Nephron progenitor cell (in vitro differentiated cells): ENCODE results near the gene HSFX3.
A peak's percentile ranks its signal among the peaks of the same experiment; 100 is the strongest.
"Not testable (repeated sequence)": the region's sequence is repeated elsewhere in the genome, so short reads cannot be mapped to it uniquely, and the experiment has no call there.

Experiments used
- DNase-seq: peaks from one replicate; pipeline ENCODE4 v3.0.0; 2021
- H3K27ac Mint-ChIP-seq: 2 replicates; pipeline ENCODE4 v1.8.0; 2021; ENCODE audit warnings: mild to moderate bottlenecking, moderate library complexity, mixed read lengths
- H3K27me3 Mint-ChIP-seq: 2 replicates; pipeline ENCODE4 v1.8.0; 2021; ENCODE audit warnings: mild to moderate bottlenecking, low read depth, mixed read lengths; ENCODE audit not compliant: poor library complexity
- H3K36me3 Mint-ChIP-seq: 2 replicates; pipeline ENCODE4 v1.8.0; 2021; ENCODE audit warnings: low read depth, mixed read lengths
- H3K4me1 Mint-ChIP-seq: 2 replicates; pipeline ENCODE4 v1.8.0; 2021; ENCODE audit warnings: mixed read lengths
- H3K4me3 Mint-ChIP-seq: 2 replicates; pipeline ENCODE4 v1.8.0; 2021; ENCODE audit warnings: mild to moderate bottlenecking, moderate library complexity, mixed read lengths
- H3K9me3 Mint-ChIP-seq: 2 replicates; pipeline ENCODE4 v1.8.0; 2021; ENCODE audit warnings: mild to moderate bottlenecking, moderate library complexity, mixed read lengths
- TF ChIP-seq, protein P1 (sequence below): fragments of 200-600 bp; sonication (generic); IDR thresholded peaks from 2 replicates; pipeline ENCODE4 v1.5.0; 2021; ENCODE audit warnings: antibody characterized with exemption

Gene HSFX3

DNA sequence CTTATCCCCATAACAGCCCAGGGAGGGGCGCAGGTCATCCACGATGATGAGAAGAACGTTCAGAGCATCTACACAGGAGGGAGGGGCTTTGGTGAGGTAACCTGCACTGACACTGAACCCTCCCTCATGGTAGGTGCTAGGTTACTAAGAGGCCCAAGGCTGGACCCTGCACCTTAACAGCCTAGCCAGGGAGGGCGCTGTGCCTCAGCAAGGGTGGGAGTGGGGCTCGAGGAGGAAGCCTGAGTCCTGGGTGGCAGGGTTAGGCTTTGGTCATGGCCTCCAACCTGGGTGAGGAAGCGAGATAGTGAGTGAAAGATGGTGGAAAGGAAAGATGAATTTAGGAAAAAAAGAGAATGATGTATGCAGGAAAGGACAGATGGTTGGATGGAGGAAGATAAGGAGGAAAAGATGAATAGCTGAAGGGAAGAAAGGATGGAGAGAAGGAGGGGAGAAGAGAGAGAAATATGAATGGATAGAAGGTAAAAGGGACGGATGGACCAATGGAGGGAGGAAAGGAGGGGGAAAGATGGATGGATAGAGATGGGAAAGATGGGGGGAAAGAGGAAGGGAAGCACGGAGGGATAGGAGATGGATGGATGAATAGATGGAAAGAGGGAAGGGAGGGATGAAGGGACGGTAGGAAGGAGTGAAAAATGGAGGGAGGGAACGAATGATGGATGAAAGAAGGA, 45.4 kb downstream of the HSFX3 start:
- peaks cover 12% of the 10 kb centered on the region for H3K27me3 Mint-ChIP-seq
- peaks cover 40% of the 10 kb centered on the region for H3K9me3 Mint-ChIP-seq
- peak overlapping the region; percentile 93 for H3K27ac Mint-ChIP-seq
- peaks cover 24% of the 10 kb centered on the region for H3K4me1 Mint-ChIP-seq
- TF ChIP-seq, protein P1, sequence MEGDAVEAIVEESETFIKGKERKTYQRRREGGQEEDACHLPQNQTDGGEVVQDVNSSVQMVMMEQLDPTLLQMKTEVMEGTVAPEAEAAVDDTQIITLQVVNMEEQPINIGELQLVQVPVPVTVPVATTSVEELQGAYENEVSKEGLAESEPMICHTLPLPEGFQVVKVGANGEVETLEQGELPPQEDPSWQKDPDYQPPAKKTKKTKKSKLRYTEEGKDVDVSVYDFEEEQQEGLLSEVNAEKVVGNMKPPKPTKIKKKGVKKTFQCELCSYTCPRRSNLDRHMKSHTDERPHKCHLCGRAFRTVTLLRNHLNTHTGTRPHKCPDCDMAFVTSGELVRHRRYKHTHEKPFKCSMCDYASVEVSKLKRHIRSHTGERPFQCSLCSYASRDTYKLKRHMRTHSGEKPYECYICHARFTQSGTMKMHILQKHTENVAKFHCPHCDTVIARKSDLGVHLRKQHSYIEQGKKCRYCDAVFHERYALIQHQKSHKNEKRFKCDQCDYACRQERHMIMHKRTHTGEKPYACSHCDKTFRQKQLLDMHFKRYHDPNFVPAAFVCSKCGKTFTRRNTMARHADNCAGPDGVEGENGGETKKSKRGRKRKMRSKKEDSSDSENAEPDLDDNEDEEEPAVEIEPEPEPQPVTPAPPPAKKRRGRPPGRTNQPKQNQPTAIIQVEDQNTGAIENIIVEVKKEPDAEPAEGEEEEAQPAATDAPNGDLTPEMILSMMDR, result no peak
- H3K4me3 Mint-ChIP-seq, result peak overlapping the region; percentile 93
- peaks cover 5% of the 10 kb centered on the region for H3K36me3 Mint-ChIP-seq
- DNase-seq, result peak; percentile 23

DNA sequence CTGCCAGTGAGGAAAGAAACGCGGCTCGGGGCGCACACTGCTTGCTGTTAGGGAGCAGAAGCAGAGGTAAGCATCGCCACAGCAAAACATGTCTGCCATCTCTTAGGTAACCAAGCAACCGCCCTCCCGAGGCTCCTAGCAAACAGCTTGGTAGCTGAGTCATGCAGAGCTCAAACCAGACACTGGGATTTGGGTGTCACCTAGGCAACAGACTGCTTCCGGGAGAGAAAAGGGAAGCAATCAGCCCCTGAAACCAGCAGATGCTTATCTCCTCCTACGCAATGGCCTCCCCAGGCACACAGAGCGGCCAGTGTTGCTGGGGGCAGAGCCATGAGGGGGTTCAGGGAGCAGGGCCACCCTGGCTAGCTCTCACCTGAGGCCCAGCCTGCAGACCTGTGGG, 46.3 kb downstream of the HSFX3 start:
- not testable (repeated sequence) for DNase-seq, H3K4me3 Mint-ChIP-seq, H3K27ac Mint-ChIP-seq, H3K27me3 Mint-ChIP-seq, H3K36me3 Mint-ChIP-seq
- peaks cover 24% of the 10 kb centered on the region for H3K4me1 Mint-ChIP-seq
- H3K9me3 Mint-ChIP-seq, result peaks cover 33% of the 10 kb centered on the region

DNA sequence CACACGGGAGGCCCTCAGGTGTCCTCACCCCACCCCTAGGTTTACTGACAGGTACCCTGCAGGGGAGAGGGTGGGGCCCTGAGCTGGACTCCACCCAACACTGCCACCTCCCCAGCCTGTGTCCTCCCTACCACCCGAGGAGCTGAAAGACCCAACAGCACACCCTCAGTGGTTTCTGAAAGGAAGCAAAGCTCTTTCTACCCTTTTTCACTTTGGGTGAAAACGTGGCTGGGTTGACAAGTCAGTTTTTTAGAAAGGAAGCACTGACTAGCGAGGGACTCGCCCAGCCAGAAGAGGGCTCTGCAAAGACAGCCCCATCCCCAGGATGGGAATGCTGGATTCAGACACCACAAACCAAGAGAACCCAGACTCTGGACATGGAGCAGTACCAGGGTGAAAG, 46.8 kb downstream of the HSFX3 start:
- H3K9me3 Mint-ChIP-seq, result peaks cover 33% of the 10 kb centered on the region
- DNase-seq, result not testable (repeated sequence)
- peaks cover 24% of the 10 kb centered on the region for H3K4me1 Mint-ChIP-seq

DNA sequence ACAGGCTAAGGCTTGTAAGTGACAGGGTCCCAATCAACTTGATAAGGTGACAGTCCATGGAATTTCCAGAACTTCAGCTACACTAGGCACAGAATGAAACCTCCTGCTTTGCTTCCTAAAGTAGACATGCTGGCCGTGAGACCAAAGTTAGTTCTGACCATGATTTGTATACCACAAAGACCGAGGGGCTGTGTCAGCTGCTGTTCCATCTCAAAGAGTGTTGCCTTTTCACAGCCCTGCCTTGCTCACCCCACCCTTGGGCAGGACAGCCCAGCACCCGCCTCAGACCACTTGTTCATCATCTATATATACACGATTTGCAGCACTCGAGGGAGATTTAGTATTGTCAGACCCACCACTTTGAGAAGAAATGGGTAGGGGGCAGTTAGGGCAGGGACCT, 50.0 kb downstream of the HSFX3 start:
- DNase-seq, result no peak
- TF ChIP-seq, protein P1, result no peak
- peaks cover 37% of the 10 kb centered on the region for H3K36me3 Mint-ChIP-seq
- no peak overlapping the region for H3K27ac Mint-ChIP-seq
- H3K9me3 Mint-ChIP-seq, result peaks cover 26% of the 10 kb centered on the region
- peaks cover 8% of the 10 kb centered on the region for H3K4me1 Mint-ChIP-seq
- H3K4me3 Mint-ChIP-seq, result no peak overlapping the region
- H3K27me3 Mint-ChIP-seq, result peaks cover 3% of the 10 kb centered on the region

More for the DNA sequence above, 46.8 kb downstream of the HSFX3 start:
- not testable (repeated sequence) for H3K27ac Mint-ChIP-seq, H3K4me3 Mint-ChIP-seq, H3K27me3 Mint-ChIP-seq
- peaks cover 14% of the 10 kb centered on the region for H3K36me3 Mint-ChIP-seq

DNA sequence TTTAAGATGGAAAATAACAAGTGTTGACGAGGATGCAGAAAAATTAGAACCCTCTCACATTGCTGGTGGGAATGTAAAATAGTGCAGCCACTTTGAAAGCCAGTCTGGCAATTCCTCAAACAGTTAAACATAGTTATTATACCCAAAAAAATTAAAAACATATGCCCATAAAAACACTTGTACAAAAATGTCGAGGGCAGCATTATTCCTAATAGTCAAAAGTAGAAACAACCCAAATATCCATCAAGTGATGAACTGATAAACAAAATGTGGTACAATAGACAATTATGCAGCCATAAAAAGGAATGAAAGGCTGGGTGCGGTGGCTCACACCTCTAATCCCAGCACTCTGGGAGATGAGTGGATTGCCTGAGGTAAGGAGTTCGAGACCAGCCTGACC, 51.0 kb downstream of the HSFX3 start:
- H3K27me3 Mint-ChIP-seq, result peaks cover 3% of the 10 kb centered on the region
- no peak overlapping the region for H3K27ac Mint-ChIP-seq
- DNase-seq, result no peak
- H3K4me1 Mint-ChIP-seq, result no peaks in the 10 kb centered on the region
- H3K36me3 Mint-ChIP-seq, result peaks cover 38% of the 10 kb centered on the region
- TF ChIP-seq, protein P1, result no peak
- H3K9me3 Mint-ChIP-seq, result peaks cover 20% of the 10 kb centered on the region
- H3K4me3 Mint-ChIP-seq, result no peak overlapping the region
